Endothelial cell of umbilical vein (primary cell): ENCODE measurements around the gene BOLA2B. TPM values are rescaled to one million over a fixed set of nuclear protein-coding genes. Genes with fewer than 3 reads are reported as not detected.
"Not testable (repeated sequence)": the region's sequence is repeated elsewhere in the genome, so short reads cannot be mapped to it uniquely, and the experiment has no call there.

ENCODE experiments used
- BruUV-seq: library from RNA; stranded (reverse); fragments of 400-500 nt; replicated peaks from 2 replicates; lab custom pipeline; 2021; lab: Mats Ljungman, UMichigan
- CTCF ChIA-PET: fragments of 300-600, 350-600 bp; sonication (Branson Sonifier 250); formaldehyde crosslinking; loops from one replicate; lab custom pipeline; 2021; ENCODE audit warnings: antibody characterized with exemption, inconsistent platforms; lab: Charles Lee
- POLR2A ChIA-PET: fragments of 300-600, 350-600 bp; sonication (Branson Sonifier 250); formaldehyde crosslinking; loops from one replicate; lab custom pipeline; 2021; ENCODE audit warnings: antibody characterized with exemption, inconsistent platforms; lab: Charles Lee
- DNase-seq: peaks from one replicate; pipeline ENCODE4 v3.0.0-alpha.2; 2011; ENCODE audit warnings: low read depth, low spot score
- FAIRE-seq: peaks from 2 replicates; lab custom pipeline; 2011; peaks lifted over from hg19 to GRCh38; lab: Jason Lieb, UNC
- H2AFZ ChIP-seq: 2 replicates; pipeline ENCODE4 v1.6.0; 2012; ENCODE audit warnings: low read depth, low read length, control low read depth, inconsistent platforms
- H3K27ac ChIP-seq: 2 replicates; pipeline ENCODE4 v1.5.1; 2011; ENCODE audit warnings: low read depth, mild to moderate bottlenecking, control low read depth, low read length, moderate library complexity; ENCODE audit not compliant: insufficient read depth
- H3K27me3 ChIP-seq, 2 experiments: 2 replicates each; pipeline versions ENCODE4 v1.6.0 to v1.6.1; 2011; ENCODE audit warnings: low read length in 2 of 2, mixed read lengths in 1 of 2; ENCODE audit not compliant: control insufficient read depth in 2 of 2, insufficient read depth in 2 of 2
- H3K36me3 ChIP-seq, 2 experiments: 2 replicates in 1 of 2; 3 replicates in 1 of 2; pipeline ENCODE4 v1.5.1; 2011; ENCODE audit warnings: low read length in 2 of 2, mild to moderate bottlenecking in 1 of 2, moderate library complexity in 1 of 2; ENCODE audit not compliant: control insufficient read depth in 2 of 2, insufficient read depth in 2 of 2; ENCODE audit errors: extremely low read depth in 1 of 2
- H3K4me1 ChIP-seq: 3 replicates; pipeline ENCODE4 v1.5.1; 2011; ENCODE audit warnings: mild to moderate bottlenecking, low read length; ENCODE audit not compliant: control insufficient read depth, insufficient read depth; ENCODE audit errors: extremely low read depth
- H3K4me2 ChIP-seq: 2 replicates; pipeline ENCODE4 v1.6.1; 2011; ENCODE audit warnings: low read length, control low read depth, mixed read lengths; ENCODE audit not compliant: insufficient read depth
- H3K4me3 ChIP-seq, 3 experiments: fragments of 200-600 bp in 1 of 3; sonication (generic), shearing (Covaris generic) in 1 of 3; replicated peaks in 1 of 3; 2 replicates each; pipeline ENCODE4 v1.5.1; 2011 to 2016; ENCODE audit warnings: control low read depth in 3 of 3, low read length in 3 of 3, mild to moderate bottlenecking in 2 of 3, inconsistent platforms in 1 of 3, low read depth in 1 of 3, moderate library complexity in 1 of 3; ENCODE audit not compliant: insufficient read depth in 1 of 3
- H3K79me2 ChIP-seq: 2 replicates; pipeline ENCODE4 v1.6.0; 2012; ENCODE audit warnings: low read length, inconsistent platforms; ENCODE audit not compliant: control insufficient read depth, insufficient read depth
- H3K9ac ChIP-seq: replicated peaks from 2 replicates; pipeline ENCODE3; 2011; ENCODE audit warnings: low read length, control low read depth; ENCODE audit not compliant: insufficient read depth; ENCODE audit errors: extremely low read depth
- H3K9me1 ChIP-seq: replicated peaks from 3 replicates; pipeline ENCODE4 v1.6.0; 2011; ENCODE audit warnings: mild to moderate bottlenecking, low read length; ENCODE audit not compliant: control insufficient read depth, insufficient read depth; ENCODE audit errors: extremely low read depth
- H3K9me3 ChIP-seq: replicated peaks from 2 replicates; pipeline ENCODE4 v1.5.1; 2012; ENCODE audit warnings: low read length, inconsistent platforms; ENCODE audit not compliant: control insufficient read depth, insufficient read depth
- H4K20me1 ChIP-seq: replicated peaks from 2 replicates; pipeline ENCODE3; 2011; ENCODE audit warnings: mild to moderate bottlenecking, low read length; ENCODE audit not compliant: control insufficient read depth, insufficient read depth; ENCODE audit errors: extremely low read depth
- CTCF ChIP-seq, 2 donors: IDR thresholded peaks; 1 replicate in 1 of 2; 2 replicates in 1 of 2; pipeline ENCODE4 v1.5.1; 2011; ENCODE audit warnings: low read length in 2 of 2, mild to moderate bottlenecking in 2 of 2, moderate library complexity in 2 of 2, control low read depth in 1 of 2, inconsistent platforms in 1 of 2, low read depth in 1 of 2; ENCODE audit not compliant: insufficient read depth in 1 of 2; ENCODE audit errors: extremely low read depth in 1 of 2
- EZH2 ChIP-seq: IDR thresholded peaks from 2 replicates; pipeline ENCODE4 v1.6.1; 2012; ENCODE audit warnings: borderline replicate concordance, low read depth, mild to moderate bottlenecking, moderate library complexity, low read length, inconsistent platforms; ENCODE audit not compliant: severe bottlenecking
- FOS ChIP-seq: IDR thresholded peaks from 2 replicates; pipeline ENCODE4 v1.6.1; 2011; ENCODE audit warnings: mild to moderate bottlenecking, low read length, moderate library complexity, borderline replicate concordance; ENCODE audit not compliant: insufficient read depth
- GATA2 ChIP-seq: IDR thresholded peaks from 2 replicates; pipeline ENCODE4 v1.7.0; 2011; ENCODE audit warnings: low read depth, mild to moderate bottlenecking, moderate library complexity, mixed read lengths, low read length; ENCODE audit not compliant: insufficient read length, insufficient read depth
- JUN ChIP-seq: IDR thresholded peaks from 2 replicates; pipeline ENCODE4 v1.6.1; 2011; ENCODE audit warnings: borderline replicate concordance, low read depth; ENCODE audit not compliant: insufficient read length, insufficient read depth
- MAX ChIP-seq: IDR thresholded peaks from 2 replicates; pipeline ENCODE4 v1.6.1; 2011; ENCODE audit not compliant: insufficient read depth, insufficient read length
- MYC ChIP-seq: IDR thresholded peaks from one replicate; pipeline ENCODE4 v1.6.1; 2011; ENCODE audit warnings: mild to moderate bottlenecking, low read depth, low read length
- POLR2A ChIP-seq: IDR thresholded peaks from 2 replicates; pipeline ENCODE4 v1.6.1; 2012; ENCODE audit warnings: low read depth, mild to moderate bottlenecking, control low read depth, low read length
- POLR2AphosphoS5 ChIP-seq: IDR thresholded peaks from 2 replicates; pipeline ENCODE4 v1.6.1; 2012; ENCODE audit warnings: low read depth, mild to moderate bottlenecking, control low read depth, low read length, moderate library complexity; ENCODE audit not compliant: insufficient read depth
- dilution Hi-C: fragments of 300-500 bp; cut with MboI; formaldehyde crosslinking; loops from one replicate; pipeline ENCODE4 v1.15.0; 2019; ENCODE audit warnings: low sequenced_read_pairs; ENCODE audit not compliant: extremely low pct_ligation_motif_present
- intact Hi-C: fragments of 100-400 bp; cut with micrococcal nuclease; formaldehyde crosslinking; loops from one replicate; pipeline ENCODE4 v1.10.0; 2022
- polyA plus RNA-seq, 4 experiments: library from polyadenylated mRNA; depleted of rRNA in 3 of 4; stranded (reverse) in 3 of 4; unstranded in 1 of 4; fragments of >200 nt; gene quantifications; 2 replicates each; pipeline versions ENCODE4 v1.2.1 to v1.2.3, GENCODE V29; 2011 to 2012; ENCODE audit warnings: missing spikeins in 1 of 4
- total RNA-seq: library from RNA; stranded (reverse); gene quantifications from 2 replicates; pipeline ENCODE4 v1.2.3, GENCODE V29; 2021

The BOLA2B gene
- total and polyA plus RNA-seq, 2 donors (not counting 3 experiments of a cell fraction or from before 2014, with no cell fraction given) = 161 to 354 TPM

- DNase-seq (no peak), FAIRE-seq (no peak)
- H3K4me1 ChIP-seq = no peaks in the 10 kb centered on the region
- intact Hi-C loops = no loop called here
- H3K4me3 ChIP-seq = no peak overlapping the region
- H3K9ac ChIP-seq = no peak overlapping the region
- H3K36me3 ChIP-seq = no peaks in the 10 kb centered on the region
- CTCF ChIA-PET = interaction anchor here (0.7 kb wide), 1 partner anchor 457 kb away, joined by 3 read pairs; no protein-coding TSS in a partner anchor
- H4K20me1 ChIP-seq = no peaks in the 10 kb centered on the region
- dilution Hi-C loops = no loop called here
- H3K9me1 ChIP-seq = no peaks in the 10 kb centered on the region
- no TSS peak for BruUV-seq
- H3K4me2 ChIP-seq = no peak overlapping the region
- TF ChIP-seq POLR2A (no peak), JUN (no peak), CTCF (IDR thresholded peaks at IDR 0.05; ENCODE audit: extremely low read depth in 1 of 2, insufficient read depth in 1 of 2, low read depth in 1 of 2, low read length in 2 of 2) (no peak), MAX (no peak), POLR2AphosphoS5 (no peak), EZH2 (no peak), FOS (no peak), MYC (no peak), GATA2 (no peak)
- no peak overlapping the region for H2AFZ ChIP-seq
- POLR2A ChIA-PET = no interaction called here
- no peak overlapping the region for H3K27ac ChIP-seq
- H3K79me2 ChIP-seq = no peaks in the 10 kb centered on the region
- no peaks in the 10 kb centered on the region for H3K9me3 ChIP-seq
- no peaks in the 10 kb centered on the region for H3K27me3 ChIP-seq
Observed at GRCh38 chr16:30173054-30173453, 20.4 kb downstream of the BOLA2B start.

GRCh38 chr16:30170145-30170544, 23.3 kb downstream of the BOLA2B start:
- DNase-seq, H3K36me3 ChIP-seq, BruUV-seq, CTCF ChIA-PET, FAIRE-seq, POLR2A ChIA-PET, H3K4me3 ChIP-seq, H3K9me1 ChIP-seq, H4K20me1 ChIP-seq, H3K9ac ChIP-seq, H3K4me1 ChIP-seq, intact Hi-C loops, H2AFZ ChIP-seq, dilution Hi-C loops, H3K9me3 ChIP-seq, H3K4me2 ChIP-seq, H3K27me3 ChIP-seq, H3K27ac ChIP-seq, H3K79me2 ChIP-seq: not testable (repeated sequence)

GRCh38 chr16:30169416-30169815, 24.1 kb downstream of the BOLA2B start:
- H3K27me3 ChIP-seq, CTCF ChIA-PET, POLR2A ChIA-PET, dilution Hi-C loops, H3K4me2 ChIP-seq, H4K20me1 ChIP-seq, BruUV-seq, H3K9me1 ChIP-seq, DNase-seq, intact Hi-C loops, H3K27ac ChIP-seq, H3K4me3 ChIP-seq, H3K4me1 ChIP-seq, H3K36me3 ChIP-seq, H3K9me3 ChIP-seq, FAIRE-seq, H2AFZ ChIP-seq, H3K9ac ChIP-seq, H3K79me2 ChIP-seq: not testable (repeated sequence)
